ENCODE results near the gene DBI. TPM values are rescaled to one million over a fixed set of nuclear protein-coding genes. Genes with fewer than 3 reads are reported as not detected.
"Not testable (repeated sequence)": the region's sequence is repeated elsewhere in the genome, so short reads cannot be mapped to it uniquely, and the experiment has no call there.

DBI gene
- total RNA-seq, 1 donor from 2014 or later: 303 TPM

- Histone ChIP-seq H3K27me3 (ENCODE audit: low read depth) (no peaks in the 10 kb centered on the region), H3K4me3 (no peak overlapping the region), H3K9me3 (replicated peaks) (peaks cover 20% of the 10 kb centered on the region), H3K4me1 (peaks cover 56% of the 10 kb centered on the region), H3K27ac (replicated peaks) (peak overlapping the region; percentile 90), H3K36me3 (peaks cover 70% of the 10 kb centered on the region)
- intact Hi-C loops (cut with micrococcal nuclease): no loop called here
- no peak for TF ChIP-seq CTCF (IDR thresholded peaks at IDR 0.05; ENCODE audit: borderline replicate concordance)
- no peak for DNase-seq
Measured at GRCh38 chr2:119371111-119371510, 4.3 kb downstream of the DBI start.

- H3K4me3 ChIP-seq: no peak overlapping the region
- peaks cover 70% of the 10 kb centered on the region for H3K36me3 ChIP-seq
- H3K4me1 ChIP-seq: peaks cover 41% of the 10 kb centered on the region
- H3K27me3 ChIP-seq (ENCODE audit: low read depth): no peaks in the 10 kb centered on the region
- intact Hi-C loops (cut with micrococcal nuclease): no loop called here
- TF ChIP-seq CTCF (IDR thresholded peaks at IDR 0.05; ENCODE audit: borderline replicate concordance): no peak
- H3K27ac ChIP-seq (replicated peaks): no peak overlapping the region
- peaks cover 20% of the 10 kb centered on the region for H3K9me3 ChIP-seq (replicated peaks)
- no peak for DNase-seq
Measured at GRCh38 chr2:119372778-119373568, 6.2 kb downstream of the DBI start.

- H3K9me3 ChIP-seq (replicated peaks): peaks cover 20% of the 10 kb centered on the region
- peaks cover 58% of the 10 kb centered on the region for H3K36me3 ChIP-seq
- H3K4me3 ChIP-seq; H3K27me3 ChIP-seq (ENCODE audit: low read depth); DNase-seq; H3K27ac ChIP-seq (replicated peaks); intact Hi-C loops (cut with micrococcal nuclease): not testable (repeated sequence)
- H3K4me1 ChIP-seq: peaks cover 30% of the 10 kb centered on the region
Measured at GRCh38 chr2:119373907-119374745, 7.3 kb downstream of the DBI start.

GRCh38 chr2:119376406-119376805 lies 9.6 kb downstream of the DBI start:
- H3K4me1 ChIP-seq; H3K27me3 ChIP-seq (ENCODE audit: low read depth); H3K27ac ChIP-seq (replicated peaks); intact Hi-C loops (cut with micrococcal nuclease); H3K4me3 ChIP-seq; DNase-seq: not testable (repeated sequence)
- peaks cover 35% of the 10 kb centered on the region for H3K36me3 ChIP-seq
- H3K9me3 ChIP-seq (replicated peaks): peaks cover 20% of the 10 kb centered on the region

GRCh38 chr2:119376810-119377209 lies 10.0 kb downstream of the DBI start:
- TF ChIP-seq CTCF (IDR thresholded peaks at IDR 0.05; ENCODE audit: borderline replicate concordance): no peak
- Histone ChIP-seq H3K4me3 (no peak overlapping the region), H3K36me3 (peaks cover 31% of the 10 kb centered on the region), H3K27ac (replicated peaks) (no peak overlapping the region), H3K9me3 (replicated peaks) (peaks cover 20% of the 10 kb centered on the region), H3K27me3 (ENCODE audit: low read depth) (no peaks in the 10 kb centered on the region), H3K4me1 (peaks cover 3% of the 10 kb centered on the region)
- intact Hi-C loops (cut with micrococcal nuclease): no loop called here
- DNase-seq: no peak

GRCh38 chr2:119377294-119377992 lies 10.7 kb downstream of the DBI start:
- no peak for DNase-seq
- Histone ChIP-seq H3K4me1 (no peaks in the 10 kb centered on the region), H3K4me3 (no peak overlapping the region), H3K27me3 (ENCODE audit: low read depth) (no peaks in the 10 kb centered on the region), H3K9me3 (replicated peaks) (peaks cover 20% of the 10 kb centered on the region), H3K27ac (replicated peaks) (no peak overlapping the region), H3K36me3 (peaks cover 25% of the 10 kb centered on the region)
- no peak for TF ChIP-seq CTCF (IDR thresholded peaks at IDR 0.05; ENCODE audit: borderline replicate concordance)
- intact Hi-C loops (cut with micrococcal nuclease): no loop called here
